GM18507 (cell line): Measurements from ENCODE around the gene CPHXL.

ENCODE experiments used
- DNase-seq: peaks from one replicate; pipeline ENCODE4 v3.0.0; 2011; ENCODE audit warnings: low read depth; ENCODE audit not compliant: insufficient read length; ENCODE audit errors: extremely low spot score
- FAIRE-seq: peaks from 2 replicates; lab custom pipeline; 2011; peaks lifted over from hg19 to GRCh38; lab: Jason Lieb, UNC

The CPHXL gene

GRCh38 chr16:75726390-75726789, at the start of gene CPHXL:
Gene CPHXL (minus strand): TSS chr16:75726490. CDS start chr16:75726442, 48 bp downstream.
- FAIRE-seq (no peak), DNase-seq (no peak)

- no peak for DNase-seq
- FAIRE-seq = no peak
These were observed 47.9 kb upstream of the CPHXL start for GRCh38 chr16:75774197-75774596.

- DNase-seq (no peak), FAIRE-seq (no peak)
These were observed 43.8 kb upstream of the CPHXL start for GRCh38 chr16:75770051-75770450.

GRCh38 chr16:75764154-75764768, 38.0 kb upstream of the CPHXL start:
- FAIRE-seq (peak; percentile 93), DNase-seq (no peak)

GRCh38 chr16:75763204-75763603, 36.9 kb upstream of the CPHXL start:
- no peak for FAIRE-seq
- no peak for DNase-seq

- FAIRE-seq (no peak), DNase-seq (no peak)
These were observed 36.5 kb upstream of the CPHXL start for GRCh38 chr16:75762746-75763145.

- no peak for FAIRE-seq
- DNase-seq = no peak
These were observed 34.8 kb upstream of the CPHXL start for GRCh38 chr16:75761108-75761507.

- FAIRE-seq (no peak), DNase-seq (no peak)
These were observed 33.8 kb upstream of the CPHXL start for GRCh38 chr16:75760018-75760519.

- DNase-seq (no peak), FAIRE-seq (no peak)
These were observed 31.9 kb upstream of the CPHXL start for GRCh38 chr16:75758215-75758614.

- FAIRE-seq = no peak
- no peak for DNase-seq
These were observed 27.9 kb upstream of the CPHXL start for GRCh38 chr16:75754141-75754540.

- DNase-seq (no peak), FAIRE-seq (no peak)
These were observed 24.2 kb upstream of the CPHXL start for GRCh38 chr16:75750528-75750927.

GRCh38 chr16:75746359-75746758, 20.1 kb upstream of the CPHXL start:
- FAIRE-seq (no peak), DNase-seq (no peak)

- no peak for DNase-seq
- FAIRE-seq = no peak
These were observed 19.5 kb upstream of the CPHXL start for GRCh38 chr16:75745823-75746222.

GRCh38 chr16:75745242-75745641, 19.0 kb upstream of the CPHXL start:
- no peak for FAIRE-seq
- no peak for DNase-seq

- FAIRE-seq = no peak
- DNase-seq = no peak
These were observed 16.2 kb upstream of the CPHXL start for GRCh38 chr16:75742424-75743047.

- DNase-seq (no peak), FAIRE-seq (no peak)
These were observed 7.3 kb upstream of the CPHXL start for GRCh38 chr16:75733305-75734211.

GRCh38 chr16:75732871-75733270, 6.6 kb upstream of the CPHXL start:
- DNase-seq (no peak), FAIRE-seq (no peak)

GRCh38 chr16:75727221-75727620, 931 bp upstream of the CPHXL start:
- no peak for DNase-seq

GRCh38 chr16:75718452-75718851, 7.8 kb downstream of the CPHXL start:
- no peak for FAIRE-seq
- no peak for DNase-seq

More at GRCh38 chr16:75727221-75727620, 931 bp upstream of the CPHXL start:
- no peak for FAIRE-seq

GRCh38 chr16:75714661-75715060, 11.6 kb downstream of the CPHXL start:
- DNase-seq (no peak), FAIRE-seq (no peak)
